Measurements from ENCODE around the gene TXNRD2.

TXNRD2 gene

GRCh38 chr22:19951346-19951745 lies 9.7 kb upstream of the TXNRD2 start:
- DNase-seq (ENCODE audit: low spot score): peak; percentile 4
- in situ Hi-C loops (cut with MboI; ENCODE audit: low sequenced_read_pairs, unreplicated experiment): no loop called here
- TF ChIP-seq CTCF (IDR thresholded peaks at IDR 0.05; ENCODE audit: borderline replicate concordance, control extremely low read depth, extremely low read depth, insufficient read depth, missing control alignments): no peak

DNA sequence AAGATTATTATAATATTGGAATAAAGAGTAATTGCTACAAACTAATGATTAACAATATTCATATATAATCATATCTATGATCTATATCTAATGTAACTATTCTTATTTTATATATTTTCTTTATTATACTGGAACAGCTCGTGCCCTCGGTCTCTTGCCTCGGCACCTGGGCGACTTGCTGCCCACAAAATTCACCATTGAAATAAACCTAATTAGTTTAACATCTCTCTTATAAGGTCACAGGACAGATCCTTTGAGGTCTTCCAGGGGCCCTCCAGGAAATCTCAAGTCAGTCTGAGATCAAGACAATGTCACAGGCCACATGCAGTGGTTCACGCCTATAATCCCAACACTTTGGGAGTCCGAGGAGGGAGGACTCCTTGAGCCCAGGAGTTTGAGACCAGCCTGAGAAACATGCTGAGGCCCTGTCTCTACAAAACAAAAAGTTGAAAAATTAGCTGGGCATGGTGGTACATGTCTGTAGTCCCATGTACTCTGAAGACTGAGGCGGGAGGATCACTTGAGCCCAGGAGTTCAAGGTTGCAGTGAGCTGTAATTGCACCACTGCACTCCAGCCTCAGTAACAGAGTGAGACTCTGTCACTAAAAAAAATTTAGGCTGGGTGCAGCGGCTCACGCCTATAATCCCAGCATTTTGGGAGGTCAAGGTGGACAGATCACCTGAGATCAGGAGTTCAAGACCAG lies 6.6 kb upstream of the TXNRD2 start:
- DNase-seq (ENCODE audit: low spot score): no peak
- TF ChIP-seq CTCF (IDR thresholded peaks at IDR 0.05; ENCODE audit: borderline replicate concordance, control extremely low read depth, extremely low read depth, insufficient read depth, missing control alignments): no peak
- in situ Hi-C loops (cut with MboI; ENCODE audit: low sequenced_read_pairs, unreplicated experiment): no loop called here

DNA sequence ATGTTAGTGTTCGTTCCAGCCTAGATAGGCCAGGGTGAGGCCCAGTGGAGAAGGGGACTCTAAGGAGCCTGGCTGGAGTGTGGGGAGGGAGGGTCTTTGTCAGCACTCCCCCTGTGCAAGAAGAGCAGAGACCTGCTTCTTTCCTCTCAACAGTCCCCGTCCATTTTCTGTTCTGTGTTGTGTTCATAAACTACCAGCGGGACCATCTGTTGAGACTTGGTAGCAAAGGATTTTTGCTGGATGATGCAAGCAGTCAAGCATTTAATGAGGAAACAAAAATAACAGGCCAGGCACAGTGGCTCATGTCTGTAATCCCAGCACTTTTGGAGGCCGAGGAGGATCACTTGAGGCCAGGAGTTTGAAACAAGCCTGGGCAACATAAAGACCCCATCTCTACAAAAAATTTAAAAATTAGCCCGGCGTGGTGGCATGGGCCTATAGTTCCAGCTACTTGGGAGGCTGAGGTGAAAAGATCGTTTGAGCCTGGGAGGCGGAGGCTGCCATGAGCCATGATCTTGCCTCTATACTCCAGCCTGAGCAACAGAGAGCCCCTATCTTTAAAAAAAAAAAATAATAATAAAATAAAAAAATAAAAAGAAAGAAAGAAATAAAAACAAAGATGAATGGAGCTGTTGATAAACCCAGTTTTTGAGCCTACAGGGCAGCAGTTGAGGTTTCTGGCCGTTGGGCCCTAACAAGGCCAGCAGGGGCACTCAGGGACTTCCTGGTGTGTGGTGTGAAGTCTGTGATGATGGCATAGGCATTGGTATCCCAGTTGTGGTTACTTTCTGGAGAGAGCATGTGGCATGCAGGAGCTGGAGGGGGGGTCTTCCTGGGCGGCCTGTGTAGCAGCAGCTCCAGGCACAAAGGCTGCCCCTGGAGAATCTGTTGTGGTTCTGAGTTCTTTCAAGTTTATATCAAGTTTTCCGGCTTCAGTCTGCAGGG lies 1.7 kb upstream of the TXNRD2 start:
- in situ Hi-C loops (cut with MboI; ENCODE audit: low sequenced_read_pairs, unreplicated experiment): no loop called here
- TF ChIP-seq CTCF (IDR thresholded peaks at IDR 0.05; ENCODE audit: borderline replicate concordance, control extremely low read depth, extremely low read depth, insufficient read depth, missing control alignments): no peak
- DNase-seq (ENCODE audit: low spot score): no peak

DNA sequence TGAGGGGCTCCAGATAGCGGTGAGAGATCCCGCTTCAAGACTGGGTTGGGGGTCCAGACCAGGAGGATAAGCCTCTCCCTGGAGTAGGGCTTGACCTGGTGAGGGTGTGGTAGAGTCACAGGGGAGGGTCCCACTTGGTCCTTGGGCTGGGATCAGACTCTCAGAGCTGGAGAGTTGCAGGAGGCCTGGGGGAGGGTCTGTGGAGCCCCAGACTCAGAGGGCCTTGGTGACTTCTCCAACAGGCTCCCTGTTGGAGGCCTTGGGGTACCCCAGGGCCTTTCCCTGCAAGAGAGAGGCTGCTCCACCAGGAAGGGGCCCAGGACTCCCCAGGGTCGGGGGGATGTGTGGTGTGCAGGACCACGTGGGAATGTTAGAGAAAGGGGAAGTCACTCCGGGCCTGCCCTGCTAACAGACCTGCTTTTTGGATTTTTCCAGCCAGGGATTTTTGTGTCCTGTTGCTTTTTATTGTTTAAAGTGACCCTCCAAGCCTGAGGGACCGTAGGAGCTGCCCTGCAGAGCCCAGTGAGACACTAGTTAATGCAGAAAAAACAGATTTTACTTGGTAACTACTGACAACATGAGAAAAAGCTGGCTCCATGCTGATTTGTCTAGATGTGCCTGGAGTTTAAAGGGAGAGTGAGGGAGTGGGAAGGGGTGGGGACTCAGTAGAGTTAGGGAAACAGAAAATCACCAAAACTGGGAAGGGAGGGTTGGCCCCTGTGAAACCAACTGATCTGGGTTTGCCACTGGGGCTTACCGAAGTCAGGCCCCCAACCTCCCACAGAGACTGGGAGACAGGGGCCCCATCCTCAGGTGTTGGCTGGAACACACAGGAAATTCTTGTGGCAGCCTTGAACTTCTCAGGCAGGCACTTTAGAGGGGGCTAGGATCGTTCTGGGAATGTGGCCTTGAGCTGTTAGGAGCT lies 801 bp upstream of the TXNRD2 start:
- DNase-seq (ENCODE audit: low spot score): no peak
- in situ Hi-C loops (cut with MboI; ENCODE audit: low sequenced_read_pairs, unreplicated experiment): no loop called here
- no peak for TF ChIP-seq CTCF (IDR thresholded peaks at IDR 0.05; ENCODE audit: borderline replicate concordance, control extremely low read depth, extremely low read depth, insufficient read depth, missing control alignments)

DNA sequence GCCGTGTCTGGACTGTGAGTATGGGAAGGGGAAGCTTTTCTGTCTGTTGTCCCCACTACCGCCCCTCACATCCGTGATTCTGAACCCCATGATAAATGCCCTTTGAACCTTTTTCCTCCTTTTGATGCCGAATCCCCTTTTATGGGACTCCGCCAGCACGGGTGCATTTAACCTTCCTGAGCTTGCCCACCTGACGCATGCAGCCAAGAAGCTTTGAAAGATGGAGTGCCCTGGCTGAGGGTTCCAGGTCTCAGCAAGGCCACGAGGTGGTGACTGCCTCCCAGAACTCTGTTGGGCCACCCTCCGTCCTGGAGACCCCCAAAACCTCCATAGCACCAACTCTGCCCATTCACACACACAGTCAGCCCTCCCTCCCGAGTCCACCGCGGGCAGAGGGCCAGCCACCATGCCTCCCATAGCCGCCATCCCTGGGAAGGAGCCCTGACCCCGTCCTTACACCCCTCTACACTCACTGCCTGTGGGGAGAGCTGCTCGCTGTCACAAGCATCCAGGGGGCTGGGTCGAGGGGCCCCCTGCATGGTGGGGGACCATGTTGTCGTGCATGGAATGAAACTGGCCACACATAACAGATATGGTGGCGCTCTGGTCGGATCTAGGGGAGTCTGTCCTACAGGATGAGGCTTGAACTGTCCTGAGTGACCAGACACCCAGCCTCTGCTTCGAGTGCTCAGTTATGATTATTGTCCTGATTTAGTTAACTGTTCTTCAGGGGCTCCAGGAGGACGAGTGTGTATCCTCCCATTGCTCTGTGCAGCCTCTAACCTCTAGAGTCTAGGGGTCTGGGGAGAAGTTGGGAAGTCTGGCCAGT lies 868 bp downstream of the TXNRD2 start:
- no peak for DNase-seq (ENCODE audit: low spot score)
- in situ Hi-C loops (cut with MboI; ENCODE audit: low sequenced_read_pairs, unreplicated experiment): no loop called here
- no peak for TF ChIP-seq CTCF (IDR thresholded peaks at IDR 0.05; ENCODE audit: borderline replicate concordance, control extremely low read depth, extremely low read depth, insufficient read depth, missing control alignments)
